OCI-M1 (cell line): ENCODE results near the gene CEP112.
"Not testable (repeated sequence)": the region's sequence is repeated elsewhere in the genome, so short reads cannot be mapped to it uniquely, and the experiment has no call there.

Experiments used
- DNase-seq: peaks from one replicate; lab custom pipeline; 2025; lab: John Stamatoyannopoulos, UW

CEP112 gene

GRCh38 chr17:66210208-66210574 lies 18.3 kb upstream of the CEP112 start:
- no peak for DNase-seq

GRCh38 chr17:66207936-66208335 lies 16.0 kb upstream of the CEP112 start:
- DNase-seq, result no peak

DNA sequence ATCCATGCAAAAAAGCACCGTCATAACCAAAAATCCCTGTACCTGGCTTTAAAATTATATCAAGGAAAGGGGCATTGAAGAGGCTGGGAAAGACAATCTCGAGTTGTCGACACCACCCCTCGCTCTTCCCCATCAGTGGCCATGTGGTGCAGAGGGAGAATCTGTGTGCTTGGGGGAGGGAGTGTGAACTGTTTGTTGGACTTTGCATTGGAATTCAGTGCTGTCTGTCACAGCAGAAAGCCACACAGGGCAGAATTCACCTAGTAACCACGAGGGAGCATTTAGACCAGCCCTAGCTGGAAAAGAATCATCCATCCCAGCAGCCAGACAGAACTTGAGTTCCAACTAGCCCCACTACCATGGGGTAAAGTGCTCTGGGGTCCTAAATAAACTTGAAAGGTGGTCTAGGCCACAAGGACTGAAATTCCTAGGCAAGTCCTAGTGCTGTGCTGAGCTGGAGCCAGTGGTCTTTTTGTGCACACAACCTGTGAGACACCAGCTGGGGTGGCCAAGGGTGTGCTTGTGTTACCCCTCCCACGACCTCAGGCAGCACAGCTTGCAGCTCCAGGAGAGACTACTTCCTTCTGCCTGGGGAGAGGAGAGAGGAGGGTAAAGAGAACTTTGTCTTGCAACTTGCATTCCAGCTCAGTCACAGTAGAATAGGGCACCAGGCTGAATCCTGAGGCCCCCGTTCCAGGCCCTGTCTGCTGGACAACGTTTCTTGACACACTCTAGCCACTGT lies 11.5 kb upstream of the CEP112 start:
- no peak for DNase-seq

DNA sequence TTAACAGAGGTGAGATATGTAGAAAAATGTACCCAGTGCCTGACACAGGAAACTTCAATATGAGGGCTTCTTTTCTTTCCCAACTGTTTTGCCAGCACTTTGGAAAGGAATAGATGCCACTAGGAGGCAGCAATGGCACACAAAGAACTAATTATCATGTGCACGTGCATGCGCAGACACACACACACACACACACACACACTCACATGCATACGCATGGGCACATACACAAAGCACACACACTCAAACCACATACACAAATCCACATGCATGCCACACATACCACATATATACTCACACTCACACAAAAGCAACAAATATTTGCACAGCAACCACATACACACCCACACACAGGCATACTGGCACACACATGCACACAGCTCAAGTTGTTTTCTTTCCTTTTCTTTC lies 8.8 kb upstream of the CEP112 start:
- peak; percentile 35 for DNase-seq

GRCh38 chr17:66198242-66198641 lies 6.3 kb upstream of the CEP112 start:
- DNase-seq, result no peak

GRCh38 chr17:66192378-66192687 lies 400 bp upstream of the CEP112 start:
- DNase-seq, result no peak

DNA sequence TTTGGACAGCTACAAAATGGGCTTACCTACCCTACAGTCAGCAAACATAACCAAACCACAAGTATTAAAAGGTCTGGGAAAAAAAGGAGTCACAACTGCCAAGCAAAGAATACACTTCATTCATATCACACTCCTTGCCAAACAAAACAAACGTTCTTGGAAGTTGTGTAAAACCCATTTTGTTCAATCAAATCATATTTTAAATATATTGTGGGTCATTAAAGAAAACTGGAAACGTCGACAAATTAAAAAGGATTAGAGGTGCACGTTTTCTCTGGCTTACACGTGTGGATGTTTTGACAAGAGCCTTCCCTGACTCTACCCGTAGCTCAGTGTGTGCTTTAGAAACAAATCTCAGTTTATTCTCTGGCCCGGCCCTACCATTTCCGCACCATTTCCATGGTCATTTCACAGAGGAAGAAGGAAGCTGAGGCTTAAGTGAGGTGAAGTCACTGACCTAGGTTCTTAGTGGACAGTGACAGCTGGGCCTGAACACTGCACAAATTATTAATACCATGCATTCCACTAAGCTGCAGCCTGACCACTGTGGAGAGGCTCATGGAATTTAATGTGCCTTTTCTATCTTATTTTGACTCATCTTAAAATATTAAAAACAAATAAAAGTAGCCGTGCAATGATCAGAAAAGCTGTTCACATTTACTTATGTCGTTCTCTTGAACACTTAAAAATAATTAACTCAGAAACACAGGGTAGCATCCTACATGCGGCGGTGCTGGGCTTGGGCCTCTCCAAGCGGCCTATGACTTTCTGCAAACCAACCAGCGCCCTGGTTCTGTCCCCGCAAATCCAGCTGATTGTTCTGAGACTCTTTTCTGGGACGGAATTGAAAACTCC lies 968 bp downstream of the CEP112 start:
- DNase-seq, result no peak

DNA sequence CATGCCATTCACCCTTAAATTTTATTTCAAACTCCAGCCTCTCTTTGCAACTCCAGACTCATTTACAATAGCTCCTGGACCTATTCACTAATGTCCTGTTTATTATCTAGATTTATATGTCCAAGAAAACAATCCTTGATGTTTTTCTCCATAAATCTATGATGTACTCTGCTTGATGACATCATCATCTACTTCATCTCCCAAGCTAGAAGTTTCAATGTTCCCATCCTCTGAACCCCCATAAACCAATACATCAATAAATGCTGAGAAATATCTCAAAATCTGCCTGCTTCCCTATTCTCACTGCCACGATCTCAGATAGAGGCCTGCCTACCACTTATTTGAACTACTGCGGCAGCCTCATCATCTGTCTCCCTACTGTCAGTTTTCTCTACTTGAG lies 4.2 kb downstream of the CEP112 start:
- DNase-seq, result no peak

GRCh38 chr17:66185862-66186261 lies 6.1 kb downstream of the CEP112 start:
- no peak for DNase-seq

DNA sequence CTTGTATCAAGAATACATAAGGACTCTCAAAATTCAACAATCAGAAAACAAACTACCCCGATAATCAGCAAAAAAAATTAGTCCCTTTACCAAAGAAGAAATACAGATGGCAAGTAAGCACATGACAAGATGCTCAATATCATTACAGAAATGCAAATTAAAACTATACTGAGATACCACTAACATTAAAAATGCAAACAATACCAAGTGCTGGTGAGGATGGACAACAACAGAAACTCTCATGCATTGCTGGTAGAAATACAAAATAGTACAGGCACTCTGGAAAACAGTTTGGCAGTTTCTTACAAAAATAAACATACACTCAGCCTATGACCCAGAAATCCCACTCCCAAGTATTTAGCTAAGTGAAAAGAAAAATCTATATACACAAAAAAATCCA lies 7.5 kb downstream of the CEP112 start:
- no peak for DNase-seq

- no peak for DNase-seq
Observed at GRCh38 chr17:66183529-66183928, 8.4 kb downstream of the CEP112 start.

DNA sequence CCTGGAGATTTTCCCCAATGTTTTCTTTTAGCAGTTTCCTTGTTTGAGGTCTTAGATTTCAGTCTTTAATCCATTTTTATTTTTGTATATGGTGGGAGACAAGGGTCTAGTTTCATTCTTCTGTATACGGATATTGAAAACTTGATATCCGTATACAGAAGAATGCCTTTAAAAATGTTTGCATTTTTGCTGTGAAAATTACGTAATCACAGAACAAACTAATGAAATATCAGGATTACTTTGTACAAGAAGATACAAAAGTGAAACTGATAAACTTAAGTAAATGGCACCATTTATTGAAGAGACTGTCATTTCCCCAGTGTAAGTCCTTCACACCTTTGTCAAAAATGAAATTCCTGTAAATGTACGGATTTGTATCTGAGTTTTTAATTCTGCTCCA lies 13.3 kb downstream of the CEP112 start:
- no peak for DNase-seq

DNA sequence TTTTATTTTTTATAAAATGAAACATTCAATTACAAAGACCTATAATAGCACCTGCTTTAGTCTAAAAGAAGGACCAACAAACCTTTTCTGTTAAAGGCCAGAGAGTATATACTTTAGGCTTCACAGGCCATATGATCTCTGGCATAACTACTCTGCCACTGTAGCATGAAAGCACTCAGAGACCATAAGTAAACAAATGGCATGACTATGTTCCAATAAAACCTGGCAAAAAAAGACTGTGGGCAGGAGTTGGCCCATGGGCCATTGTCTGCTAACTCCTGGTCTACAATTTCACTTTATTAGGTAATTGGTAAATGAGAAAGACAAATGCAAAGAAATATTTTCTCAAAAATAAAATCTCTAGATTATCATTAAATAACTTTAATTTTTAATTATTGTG lies 14.9 kb downstream of the CEP112 start:
- no peak for DNase-seq

- DNase-seq, result no peak
Observed at GRCh38 chr17:66175892-66176291, 16.0 kb downstream of the CEP112 start.

- no peak for DNase-seq
Observed at GRCh38 chr17:66172691-66173223, 19.2 kb downstream of the CEP112 start.

GRCh38 chr17:66172144-66172543 lies 19.8 kb downstream of the CEP112 start:
- DNase-seq, result no peak

- DNase-seq, result no peak
Observed at GRCh38 chr17:66171692-66172091, 20.2 kb downstream of the CEP112 start.

- DNase-seq, result no peak
Observed at GRCh38 chr17:66171172-66171571, 20.8 kb downstream of the CEP112 start.

DNA sequence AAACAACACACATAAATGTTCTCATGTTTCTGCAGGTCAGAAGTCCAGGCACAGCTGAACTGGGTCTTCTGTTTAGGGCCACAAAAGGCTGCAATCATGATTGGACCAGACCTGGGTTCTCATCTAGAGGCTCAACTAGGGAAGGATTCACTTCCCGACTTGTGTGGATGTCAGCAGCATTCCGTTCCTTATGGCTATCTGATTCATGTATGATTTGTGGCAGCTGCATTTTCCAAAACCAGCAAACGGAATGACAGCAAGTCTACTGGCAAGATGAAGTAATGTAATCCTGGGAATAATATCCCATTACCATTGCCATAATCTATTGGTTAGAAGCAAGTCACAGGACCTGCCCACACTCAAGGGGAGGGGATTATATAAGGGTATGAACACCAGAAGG lies 22.1 kb downstream of the CEP112 start:
- no peak for DNase-seq

DNA sequence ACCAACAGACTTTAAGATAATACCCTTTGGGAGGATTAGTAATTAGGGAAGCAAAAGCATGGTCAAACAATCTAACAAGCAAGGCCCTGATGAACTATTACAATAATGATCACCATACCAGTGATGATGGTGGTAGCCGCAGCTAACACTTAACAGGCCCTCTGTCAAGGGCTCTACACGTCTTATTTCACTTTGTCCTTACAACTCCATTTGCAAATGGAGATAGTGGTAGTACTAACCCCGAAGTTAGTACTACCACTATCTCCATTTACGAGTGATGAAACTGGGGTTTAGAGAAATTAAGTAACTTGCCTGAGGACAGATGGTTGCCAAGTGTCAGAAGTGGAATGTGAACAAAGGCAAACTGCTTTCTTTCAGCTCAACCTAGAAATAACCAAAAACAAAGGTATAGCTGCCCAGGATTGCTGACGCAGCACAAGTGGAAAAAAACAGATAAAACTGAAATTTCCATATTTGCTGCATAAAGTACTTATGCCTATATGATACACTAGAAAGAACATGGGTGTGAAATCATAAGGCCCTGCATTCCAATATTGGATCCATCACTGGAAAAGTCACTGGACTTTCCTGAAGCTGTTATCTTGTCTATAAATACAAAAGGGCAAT lies 24.6 kb downstream of the CEP112 start:
- DNase-seq, result no peak

- DNase-seq, result peak; percentile 56
Observed at GRCh38 chr17:66165537-66166123, 26.3 kb downstream of the CEP112 start.

DNA sequence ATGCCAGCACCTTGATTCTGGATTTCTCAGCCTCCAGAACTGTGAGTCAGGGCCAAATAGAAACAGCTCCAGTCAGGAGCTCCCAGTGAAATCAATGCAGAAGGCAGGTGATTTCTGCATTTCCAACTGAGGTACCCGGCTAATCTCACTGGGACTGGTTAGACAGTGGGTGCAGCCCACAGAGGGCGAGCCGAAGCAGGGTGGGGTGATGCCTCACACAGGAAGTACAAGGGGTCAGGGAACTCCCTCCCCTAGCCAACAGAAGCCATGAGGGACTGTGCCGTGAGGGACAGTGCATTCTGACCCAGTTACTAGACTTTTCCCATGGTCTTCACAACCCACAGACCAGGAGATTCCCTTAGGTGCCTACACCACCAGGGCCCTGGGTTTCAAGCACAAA lies 36.9 kb downstream of the CEP112 start:
- DNase-seq, result not testable (repeated sequence)

DNA sequence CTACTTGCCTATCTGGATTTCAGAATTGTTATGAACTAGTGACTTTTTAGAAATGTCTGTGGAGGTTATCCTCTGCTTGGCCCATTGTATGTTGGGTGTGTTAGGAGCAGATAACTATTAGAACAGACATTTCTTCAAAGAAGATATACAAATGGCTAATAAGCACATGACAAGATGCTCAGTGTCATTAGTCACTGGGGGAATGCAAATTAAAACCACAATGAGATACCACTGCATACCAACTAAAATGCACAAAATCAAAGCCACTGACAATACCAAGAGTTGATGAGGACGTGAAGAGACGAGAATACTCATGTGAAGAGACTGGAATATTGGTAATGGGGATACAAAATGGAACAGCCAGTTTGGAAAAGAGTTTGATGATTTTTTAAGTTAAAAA lies 39.2 kb downstream of the CEP112 start:
- DNase-seq, result no peak
